Prostate gland (tissue), 2 donors: ENCODE results near the gene RHBDD3. TPM values are rescaled to one million over a fixed set of nuclear protein-coding genes. Genes with fewer than 3 reads are reported as not detected.

Source experiments
- DNase-seq: peaks from one replicate; pipeline ENCODE4 v3.0.0-alpha.2; 2019; ENCODE audit warnings: low spot score
- H3K27ac ChIP-seq, 2 donors: fragments of 200-600 bp; sonication (generic); 2 replicates each; pipeline ENCODE4 v1.5.1; 2017 to 2019
- H3K27me3 ChIP-seq: fragments of 200-600 bp; sonication (generic); replicated peaks from 2 replicates; pipeline ENCODE4 v1.5.1; 2019; ENCODE audit not compliant: insufficient read depth
- H3K36me3 ChIP-seq, 2 donors: fragments of 200-600 bp; sonication (generic); 1 replicate in 1 of 2; 2 replicates in 1 of 2; pipeline versions ENCODE4 v1.5.1 to v1.8.1; 2017 to 2019
- H3K4me1 ChIP-seq: fragments of 200-600 bp; sonication (generic); replicated peaks from 2 replicates; pipeline ENCODE4 v1.5.1; 2019
- H3K4me3 ChIP-seq, 2 donors: fragments of 200-600 bp; sonication (generic); 2 replicates each; pipeline ENCODE4 v1.5.1; 2017 to 2019
- H3K9me3 ChIP-seq: fragments of 200-600 bp; sonication (generic); 2 replicates; pipeline ENCODE4 v1.5.1; 2017
- CTCF ChIP-seq, 4 experiments: fragments of 200-600 bp in 2 of 4; fragments of 450-650 bp in 2 of 4; sonication (generic) in 2 of 4; IDR thresholded peaks; 1 replicate in 3 of 4; 2 replicates in 1 of 4; pipeline ENCODE4 v1.5.1; 2016 to 2019; ENCODE audit warnings: antibody characterized with exemption in 4 of 4, mild to moderate bottlenecking in 2 of 4, moderate library complexity in 2 of 4
- POLR2A ChIP-seq: fragments of 450-650 bp; IDR thresholded peaks from one replicate; pipeline ENCODE4 v1.6.1; 2016; ENCODE audit warnings: antibody characterized with exemption, mild to moderate bottlenecking
- POLR2AphosphoS5 ChIP-seq: sonication (generic); formaldehyde crosslinking; IDR thresholded peaks from one replicate; pipeline ENCODE4 v1.6.1; 2017; ENCODE audit warnings: antibody characterized with exemption
- WGBS: methylation state at CpG from one replicate; pipeline ENCODE4 v1.1.5; 2018; 5-methylcytosine and 5-hydroxymethylcytosine counted together
- intact Hi-C: fragments of 100-400 bp; cut with DNase I; formaldehyde crosslinking; loops from one replicate; pipeline ENCODE4 v1.14.2; 2022
- total RNA-seq, 2 donors: library from RNA; depleted of rRNA; stranded (reverse); fragments of >200 nt; gene quantifications; one replicate each; pipeline ENCODE4 v1.1.0, GENCODE V29; 2016

The RHBDD3 gene
- total RNA-seq, 2 donors from 2014 or later: 66.9 to 74.6 TPM

- H3K27me3 ChIP-seq: no peaks in the 10 kb centered on the region
- H3K36me3 ChIP-seq: no peaks in the 10 kb centered on the region
- no peaks in the 10 kb centered on the region for H3K9me3 ChIP-seq
- DNase-seq: no peak
- intact Hi-C loops: no loop called here
- no peak overlapping the region for H3K4me3 ChIP-seq
- TF ChIP-seq POLR2AphosphoS5 (no peak), CTCF (IDR thresholded peaks at IDR 0.05) (no peak), POLR2A (no peak)
- no peaks in the 10 kb centered on the region for H3K4me1 ChIP-seq
- 79% methylated on average over 7 of the region's 8 CpGs for WGBS
- no peak overlapping the region for H3K27ac ChIP-seq
These were observed 10.0 kb downstream of the RHBDD3 start for GRCh38 chr22:29257751-29258181.

- intact Hi-C loops: no loop called here
- Histone ChIP-seq H3K9me3 (no peaks in the 10 kb centered on the region), H3K27me3 (no peaks in the 10 kb centered on the region), H3K4me3 (no peak overlapping the region), H3K27ac (no peak overlapping the region), H3K36me3 (no peaks in the 10 kb centered on the region), H3K4me1 (no peaks in the 10 kb centered on the region)
- WGBS: 94% methylated on average over 8 of the region's 8 CpGs
- TF ChIP-seq POLR2AphosphoS5 (no peak), POLR2A (no peak), CTCF (IDR thresholded peaks at IDR 0.05) (no peak)
- no peak for DNase-seq
These were observed 11.0 kb downstream of the RHBDD3 start for GRCh38 chr22:29256606-29257325.

- H3K4me1 ChIP-seq: no peaks in the 10 kb centered on the region
- TF ChIP-seq POLR2A: no peak
- no peak for TF ChIP-seq POLR2AphosphoS5
- TF ChIP-seq CTCF (IDR thresholded peaks at IDR 0.05): no peak
- no peak overlapping the region for H3K27ac ChIP-seq
- no peak for DNase-seq
- 98% methylated on average over 11 of the region's 11 CpGs for WGBS
- H3K9me3 ChIP-seq: no peaks in the 10 kb centered on the region
- no peaks in the 10 kb centered on the region for H3K27me3 ChIP-seq
- H3K4me3 ChIP-seq: no peak overlapping the region
- intact Hi-C loops: no loop called here
- H3K36me3 ChIP-seq: no peaks in the 10 kb centered on the region
These were observed 12.6 kb downstream of the RHBDD3 start for GRCh38 chr22:29255064-29255621.

GRCh38 chr22:29254286-29254660 is 13.5 kb downstream of the RHBDD3 start:
- H3K9me3 ChIP-seq: no peaks in the 10 kb centered on the region
- H3K27ac ChIP-seq: no peak overlapping the region
- no peak for TF ChIP-seq POLR2AphosphoS5
- no peak for TF ChIP-seq CTCF (IDR thresholded peaks at IDR 0.05)
- no peak for TF ChIP-seq POLR2A
- intact Hi-C loops: no loop called here
- H3K4me3 ChIP-seq: no peak overlapping the region
- no peaks in the 10 kb centered on the region for H3K4me1 ChIP-seq
- no peaks in the 10 kb centered on the region for H3K27me3 ChIP-seq
- WGBS: 56% methylated on average over 4 of the region's 4 CpGs
- no peak for DNase-seq
- no peaks in the 10 kb centered on the region for H3K36me3 ChIP-seq
